ENCODE results near the gene UBA6. TPM values are rescaled to one million over a fixed set of nuclear protein-coding genes. Genes with fewer than 3 reads are reported as not detected.
"Not testable (repeated sequence)": the region's sequence is repeated elsewhere in the genome, so short reads cannot be mapped to it uniquely, and the experiment has no call there.

The UBA6 gene
- total and polyA plus RNA-seq, 8 donors, result 4.1 to 26.5 (median 14.4) TPM

DNA sequence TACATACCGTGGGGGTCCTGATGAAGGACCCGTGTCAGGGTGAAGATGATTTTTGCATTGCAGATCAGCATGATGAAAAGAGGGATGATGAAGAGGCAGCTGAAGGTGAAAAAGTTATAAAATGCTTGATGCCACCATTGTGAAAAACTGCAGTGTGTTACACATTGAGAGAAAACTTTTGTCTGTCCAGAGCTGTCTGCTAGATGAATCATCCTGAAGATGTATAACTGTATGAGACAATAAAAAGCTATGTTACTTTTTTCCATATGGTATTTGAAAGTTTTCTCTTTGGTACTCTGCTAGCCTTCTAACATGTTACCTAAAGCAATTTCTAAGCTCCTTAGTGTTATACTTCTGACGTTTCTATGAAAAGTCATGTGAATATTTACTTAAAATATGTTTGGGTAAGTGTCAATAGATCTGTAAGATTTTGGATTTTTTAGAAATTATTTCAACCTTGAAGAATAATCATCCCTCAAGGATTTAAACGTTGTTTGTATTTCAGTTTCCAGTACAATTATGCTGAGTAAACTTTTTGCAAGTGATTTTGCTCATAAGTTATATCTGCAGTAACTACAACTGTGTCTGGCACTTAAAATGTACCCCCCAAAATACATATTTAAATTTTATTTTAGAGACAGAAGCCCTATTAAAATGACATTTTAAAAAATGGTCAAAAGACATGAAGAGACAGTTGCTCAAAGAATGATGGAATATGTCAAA, 43.8 kb upstream of the UBA6 start:
- ATAC-seq (no peak), FAIRE-seq (no peak), DNase-seq (no peak)
- Histone ChIP-seq H3K4me1 (no peaks in the 10 kb centered on the region), H3K27me3 (no peaks in the 10 kb centered on the region), H3K9me3 (no peaks in the 10 kb centered on the region), H3K4me3 (no peak overlapping the region), H3K27ac (no peak overlapping the region), H3K36me3 (no peaks in the 10 kb centered on the region)
- TF ChIP-seq, protein P1, sequence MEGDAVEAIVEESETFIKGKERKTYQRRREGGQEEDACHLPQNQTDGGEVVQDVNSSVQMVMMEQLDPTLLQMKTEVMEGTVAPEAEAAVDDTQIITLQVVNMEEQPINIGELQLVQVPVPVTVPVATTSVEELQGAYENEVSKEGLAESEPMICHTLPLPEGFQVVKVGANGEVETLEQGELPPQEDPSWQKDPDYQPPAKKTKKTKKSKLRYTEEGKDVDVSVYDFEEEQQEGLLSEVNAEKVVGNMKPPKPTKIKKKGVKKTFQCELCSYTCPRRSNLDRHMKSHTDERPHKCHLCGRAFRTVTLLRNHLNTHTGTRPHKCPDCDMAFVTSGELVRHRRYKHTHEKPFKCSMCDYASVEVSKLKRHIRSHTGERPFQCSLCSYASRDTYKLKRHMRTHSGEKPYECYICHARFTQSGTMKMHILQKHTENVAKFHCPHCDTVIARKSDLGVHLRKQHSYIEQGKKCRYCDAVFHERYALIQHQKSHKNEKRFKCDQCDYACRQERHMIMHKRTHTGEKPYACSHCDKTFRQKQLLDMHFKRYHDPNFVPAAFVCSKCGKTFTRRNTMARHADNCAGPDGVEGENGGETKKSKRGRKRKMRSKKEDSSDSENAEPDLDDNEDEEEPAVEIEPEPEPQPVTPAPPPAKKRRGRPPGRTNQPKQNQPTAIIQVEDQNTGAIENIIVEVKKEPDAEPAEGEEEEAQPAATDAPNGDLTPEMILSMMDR (IDR thresholded peaks at IDR 0.05), result no peak
- intact Hi-C loops (cut with DNase I), result no loop called here
- WGBS, 2 donors, result 47 to 66% methylated on average over 4 of the region's 4 CpGs

GRCh38 chr4:67743194-67743593, 42.2 kb upstream of the UBA6 start:
- no peaks in the 10 kb centered on the region for H3K9me3 ChIP-seq
- H3K4me1 ChIP-seq, result no peaks in the 10 kb centered on the region
- no peaks in the 10 kb centered on the region for H3K36me3 ChIP-seq
- H3K4me3 ChIP-seq, result no peak overlapping the region
- DNase-seq, result no peak
- no peaks in the 10 kb centered on the region for H3K27me3 ChIP-seq
- ATAC-seq, result no peak
- intact Hi-C loops (cut with DNase I), result no loop called here
- TF ChIP-seq, protein P1 (IDR thresholded peaks at IDR 0.05), result no peak
- no peak for FAIRE-seq
- no peak overlapping the region for H3K27ac ChIP-seq
- 91 to 95% methylated on average over 3 of the region's 3 CpGs for WGBS, 2 donors

GRCh38 chr4:67736262-67736661, 35.3 kb upstream of the UBA6 start:
- FAIRE-seq (no peak), ATAC-seq (no peak), DNase-seq (no peak)
- Histone ChIP-seq H3K9me3 (no peaks in the 10 kb centered on the region), H3K4me3 (no peak overlapping the region), H3K4me1 (no peaks in the 10 kb centered on the region), H3K27ac (no peak overlapping the region), H3K36me3 (no peaks in the 10 kb centered on the region), H3K27me3 (no peaks in the 10 kb centered on the region)
- WGBS, 2 donors, result 96 to 99% methylated on average over 1 of the region's 1 CpG
- intact Hi-C loops (cut with DNase I), result no loop called here
- TF ChIP-seq, protein P1 (IDR thresholded peaks at IDR 0.05), result no peak

DNA sequence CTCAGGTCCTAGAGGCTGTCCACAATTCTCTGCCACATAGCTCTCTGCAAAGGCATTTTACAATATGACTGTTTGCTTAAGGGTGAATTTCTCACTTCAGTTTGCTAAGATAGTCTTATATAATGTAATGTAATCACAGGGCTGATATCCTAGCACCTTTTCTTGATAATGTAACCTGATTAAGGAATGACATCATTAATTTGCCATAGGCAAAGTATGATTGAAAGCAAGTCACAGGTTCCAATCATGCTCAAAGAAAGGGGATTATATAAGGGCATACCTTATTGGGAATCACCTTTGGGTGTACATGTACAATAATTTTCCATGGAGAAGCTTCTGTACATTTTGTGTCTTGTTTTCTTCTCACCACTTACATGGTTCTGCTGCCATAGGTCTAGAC, 34.4 kb upstream of the UBA6 start:
- no peak for FAIRE-seq
- intact Hi-C loops (cut with DNase I), result no loop called here
- Histone ChIP-seq H3K27me3 (no peaks in the 10 kb centered on the region), H3K27ac (no peak overlapping the region), H3K4me1 (no peaks in the 10 kb centered on the region), H3K36me3 (no peaks in the 10 kb centered on the region), H3K9me3 (no peaks in the 10 kb centered on the region), H3K4me3 (no peak overlapping the region)
- no peak for ATAC-seq
- TF ChIP-seq, protein P1 (IDR thresholded peaks at IDR 0.05), result no peak
- no peak for DNase-seq

DNA sequence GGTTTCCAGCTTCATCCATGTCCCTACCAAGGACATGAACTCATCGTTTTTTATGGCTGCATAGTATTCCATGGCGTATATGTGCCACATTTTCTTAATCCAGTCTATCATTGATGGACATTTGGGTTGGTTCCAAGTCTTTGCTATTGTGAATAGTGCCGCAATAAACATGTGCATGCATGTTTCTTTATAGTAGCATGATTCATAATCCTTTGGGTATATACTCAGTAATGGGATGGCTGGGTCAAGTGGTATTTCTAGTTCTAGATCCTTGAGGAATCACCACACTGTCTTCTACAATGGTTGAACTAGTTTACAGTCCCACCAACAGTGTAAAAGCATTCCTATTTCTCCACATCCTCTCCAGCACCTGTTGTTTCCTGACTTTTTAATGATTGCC, 29.6 kb upstream of the UBA6 start:
- WGBS, 2 donors, result 84 to 98% methylated on average over 3 of the region's 3 CpGs
- H3K4me3 ChIP-seq; H3K36me3 ChIP-seq; H3K9me3 ChIP-seq; ATAC-seq; FAIRE-seq; DNase-seq; H3K27ac ChIP-seq; H3K4me1 ChIP-seq; H3K27me3 ChIP-seq; intact Hi-C loops (cut with DNase I): not testable (repeated sequence)
